Measurements from ENCODE around the gene PHF13. TPM values are rescaled to one million over a fixed set of nuclear protein-coding genes. Genes with fewer than 3 reads are reported as not detected.

PHF13 gene
- polyA plus RNA-seq, 3 donors from 2014 or later, result 1.2 to 5.7 (median 2.9) TPM

DNA sequence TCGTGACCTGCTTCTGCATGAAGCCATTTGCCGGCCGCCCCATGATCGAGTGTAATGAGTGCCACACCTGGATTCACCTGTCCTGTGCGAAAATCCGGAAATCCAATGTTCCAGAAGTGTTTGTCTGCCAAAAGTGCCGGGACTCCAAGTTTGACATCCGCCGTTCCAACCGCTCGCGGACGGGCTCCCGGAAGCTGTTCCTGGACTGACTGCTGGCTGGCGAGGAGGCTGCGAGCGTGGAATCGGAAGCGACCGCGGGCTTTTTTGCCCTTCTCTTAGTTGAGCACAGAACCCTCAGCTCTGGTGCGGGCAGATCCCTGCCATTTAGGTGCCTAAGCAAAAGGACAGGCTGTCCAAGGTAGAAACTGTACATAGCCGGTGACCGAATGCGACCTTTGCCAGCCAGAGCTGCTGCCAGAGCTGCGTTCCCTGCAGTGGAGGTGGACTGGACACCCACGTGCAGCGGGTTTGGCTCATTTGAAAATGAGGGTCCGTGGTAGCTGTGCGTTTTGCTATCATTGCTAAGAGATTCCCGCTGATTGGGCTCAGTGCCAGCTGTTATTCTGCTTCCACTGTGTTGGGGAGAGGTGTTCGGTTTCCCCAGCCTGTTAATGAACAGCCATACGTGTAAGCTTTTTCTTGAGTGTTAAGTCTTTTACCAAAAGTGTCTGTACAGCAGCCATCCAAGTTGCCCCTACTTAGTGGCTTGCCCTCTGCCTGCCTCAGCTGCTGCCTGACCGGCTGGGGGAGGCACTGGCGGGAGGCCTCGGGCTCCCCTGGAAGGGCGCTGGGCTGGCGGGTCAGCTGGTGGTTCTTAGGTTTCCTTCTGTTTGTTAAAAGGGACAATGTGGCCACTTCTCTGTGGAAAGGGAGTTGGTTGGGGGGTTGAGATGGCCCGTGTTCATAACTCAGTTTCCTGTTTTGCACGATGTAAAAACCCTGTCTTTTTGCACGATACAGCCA, 8.2 kb downstream of the PHF13 start:
- Mint-ChIP-seq H3K27ac (no peak overlapping the region), H3K9me3 (no peaks in the 10 kb centered on the region), H3K27me3 (ENCODE audit: low read depth in 3 of 3) (no peaks in the 10 kb centered on the region), H3K36me3 (peaks cover 0 to 8% (median 3%) of the 10 kb centered on the region in 3 donors), H3K4me1 (peaks cover 11 to 18% of the 10 kb centered on the region in 2 donors), H3K4me3 (no peak overlapping the region)
- no peak for DNase-seq

DNA sequence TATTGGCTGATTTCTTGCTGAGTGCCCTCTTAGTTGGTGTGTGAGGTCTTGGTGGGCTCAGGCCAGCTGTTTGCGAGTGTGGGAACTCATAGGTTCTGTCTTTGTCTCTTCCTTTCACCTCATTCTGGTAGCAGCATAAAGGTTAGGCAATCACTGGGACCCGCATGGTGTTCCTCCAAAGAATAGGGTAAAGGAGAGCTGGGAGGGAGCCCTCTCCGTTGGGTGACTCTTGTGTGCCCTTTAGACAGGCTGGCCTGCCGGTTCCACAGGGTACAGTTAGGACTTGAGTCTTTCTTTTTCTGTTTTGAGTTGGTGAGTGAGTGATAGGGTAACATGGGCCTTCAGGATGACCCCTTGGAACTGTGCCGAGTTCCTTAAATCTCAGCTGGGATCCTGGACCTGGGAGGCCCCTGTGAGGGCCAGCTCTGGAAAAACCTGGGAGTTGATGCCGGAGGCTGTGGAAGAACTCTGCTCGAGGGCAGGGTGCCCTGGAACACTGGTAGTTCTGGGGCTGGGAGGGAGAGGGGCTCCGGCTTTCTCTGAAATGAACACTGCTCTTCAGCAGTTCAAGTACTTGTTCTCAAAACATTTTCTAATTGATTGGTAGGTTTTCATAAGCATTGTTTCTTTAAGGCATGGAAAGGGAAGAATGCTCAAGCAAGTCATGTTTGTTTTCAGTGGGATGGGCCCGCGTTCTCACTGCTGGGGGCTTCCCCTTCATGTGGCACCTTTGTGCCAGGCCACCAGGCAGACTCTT, 9.0 kb downstream of the PHF13 start:
- peaks cover 0 to 8% (median 3%) of the 10 kb centered on the region in 3 donors for H3K36me3 Mint-ChIP-seq
- peak overlapping the region in 2 of 5 donors; percentile 22 to 38 for H3K4me3 Mint-ChIP-seq
- no peak for DNase-seq
- H3K9me3 Mint-ChIP-seq, result no peaks in the 10 kb centered on the region
- no peaks in the 10 kb centered on the region for H3K27me3 Mint-ChIP-seq (ENCODE audit: low read depth in 3 of 3)
- H3K4me1 Mint-ChIP-seq, result peaks cover 18 to 24% of the 10 kb centered on the region in 2 donors
- peak overlapping the region in 1 of 6 donors; percentile 49 for H3K27ac Mint-ChIP-seq

DNA sequence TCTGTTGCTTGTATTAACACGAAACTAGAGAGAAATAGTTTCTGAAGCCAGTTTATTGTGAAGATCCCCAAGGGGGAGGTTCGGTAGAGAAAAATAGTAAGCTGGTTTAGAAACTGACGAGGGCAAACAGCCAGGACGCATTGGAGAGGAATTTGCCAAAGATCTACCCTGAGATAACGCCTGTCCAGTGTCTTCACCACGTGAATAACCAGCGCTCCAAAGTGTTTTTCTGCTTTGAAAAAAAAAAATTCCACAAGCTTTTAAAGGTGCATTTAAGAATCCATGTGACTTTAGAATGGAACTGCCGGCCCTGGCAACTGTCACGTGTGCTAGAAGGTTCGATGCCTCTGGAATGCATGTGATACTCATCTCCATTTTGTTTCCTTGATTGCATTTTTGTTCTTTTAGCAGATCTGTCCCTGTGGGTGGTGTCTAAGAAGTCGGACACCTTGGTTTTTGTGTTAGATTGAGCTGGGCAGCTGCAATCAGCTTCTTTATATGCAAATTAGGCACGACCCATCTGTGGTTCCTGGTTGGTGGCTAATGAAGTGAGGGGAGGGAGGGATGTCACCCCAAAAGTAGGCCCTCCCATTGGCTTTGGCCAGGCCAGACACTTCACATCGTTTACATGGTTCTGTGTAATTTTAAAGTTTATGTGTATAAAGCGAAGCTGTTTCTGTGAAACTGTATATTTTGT, 9.9 kb downstream of the PHF13 start:
- Mint-ChIP-seq H3K4me3 (peak overlapping the region in 2 of 5 donors; percentile 3 to 6), H3K4me1 (peaks cover 23 to 29% of the 10 kb centered on the region in 2 donors), H3K36me3 (peaks cover 0 to 8% (median 3%) of the 10 kb centered on the region in 3 donors), H3K27ac (peak overlapping the region in 1 of 6 donors; percentile 39), H3K9me3 (no peaks in the 10 kb centered on the region), H3K27me3 (ENCODE audit: low read depth in 3 of 3) (no peaks in the 10 kb centered on the region)
- DNase-seq, result no peak

DNA sequence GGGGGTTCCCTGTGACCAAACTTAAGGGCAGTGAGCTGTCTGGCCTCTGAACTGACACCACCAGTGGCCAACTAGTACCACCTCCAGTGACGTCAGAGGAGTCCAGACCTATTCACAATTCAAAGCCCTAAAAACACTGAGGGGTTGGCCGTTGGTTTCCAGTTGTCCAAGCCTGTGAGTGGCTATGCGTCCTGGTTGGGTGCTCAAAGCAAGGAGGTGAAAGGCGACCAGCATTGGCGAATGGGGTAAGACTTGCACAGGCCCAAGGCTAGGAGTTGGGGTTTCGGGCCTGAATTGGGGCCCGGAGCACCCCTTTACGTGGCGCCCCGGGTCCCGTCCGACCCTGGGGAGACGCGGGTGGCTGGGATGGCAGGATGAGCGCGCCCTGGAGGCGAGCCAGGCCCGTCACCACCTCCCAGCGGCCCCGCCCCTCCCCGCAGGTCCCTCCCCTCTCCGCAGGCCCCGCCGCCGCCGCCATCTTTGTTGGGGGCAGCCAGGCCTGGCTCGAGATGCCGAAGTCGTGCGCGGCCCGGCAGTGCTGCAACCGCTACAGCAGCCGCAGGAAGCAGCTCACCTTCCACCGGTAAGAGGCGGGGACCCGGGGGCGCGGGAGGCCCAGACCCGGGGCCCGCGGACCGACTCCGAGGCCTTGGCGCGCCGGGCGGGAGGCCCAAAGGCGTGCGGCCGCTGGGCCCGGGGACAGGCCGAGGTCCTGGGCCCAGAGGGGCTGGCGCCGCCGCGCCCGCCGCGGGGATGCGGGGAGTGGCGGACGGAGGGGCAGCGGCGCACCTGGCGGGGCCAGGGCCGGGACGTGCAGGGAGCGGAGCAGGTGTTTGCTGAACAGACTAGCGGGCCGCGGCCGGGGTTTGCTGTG, 11.4 kb downstream of the PHF13 start, which contains the start of gene THAP3:
THAP3 (plus strand) TSS at position 159 of the 874 bp plus-strand sequence; CDS start at position 510, 351 bp downstream.
- DNase-seq, result peak; percentile 80 to 84 (median 83)
- H3K4me3 Mint-ChIP-seq, result peak within 1 kb of the TSS; percentile 87 to 93 (median 88)
- no peaks in the 10 kb centered on the region for H3K9me3 Mint-ChIP-seq
- H3K27me3 Mint-ChIP-seq (ENCODE audit: low read depth in 3 of 3), result peaks cover 0 to 2% (median 0%) of the 10 kb centered on the region in 3 donors
- H3K4me1 Mint-ChIP-seq, result peaks cover 23 to 31% of the 10 kb centered on the region in 2 donors
- H3K36me3 Mint-ChIP-seq, result peaks cover 0 to 5% (median 3%) of the 10 kb centered on the region in 3 donors
- H3K27ac Mint-ChIP-seq, result peak within 1 kb of the TSS; percentile 66 to 88 (median 82)

DNA sequence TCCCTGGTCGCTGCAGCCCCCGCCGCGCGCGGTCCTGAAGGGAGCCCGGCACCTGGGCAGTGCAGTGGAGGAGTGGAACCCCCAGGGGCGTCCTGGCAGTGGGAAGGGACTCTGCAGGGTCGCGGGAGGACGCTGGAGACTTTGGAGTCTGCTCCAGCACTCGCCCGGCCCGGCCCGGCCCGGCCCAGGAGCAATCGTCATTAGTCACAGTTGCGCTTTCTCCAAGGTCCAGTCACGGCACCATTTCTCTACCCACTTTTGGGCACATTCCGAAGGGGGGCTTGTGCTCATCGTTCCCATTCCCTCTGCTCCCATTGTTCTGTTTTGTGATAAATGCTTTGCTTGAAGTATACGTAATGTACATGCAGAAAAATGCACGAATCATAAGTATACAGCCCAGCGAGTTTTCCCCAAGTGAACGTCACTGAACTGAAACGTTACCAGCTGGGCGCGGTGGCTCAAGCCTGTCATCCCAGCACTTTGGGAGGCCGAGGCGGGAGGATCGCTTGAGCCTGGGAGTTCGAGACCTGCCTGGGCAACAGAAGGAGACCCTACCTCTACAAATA, 12.1 kb downstream of the PHF13 start:
- Mint-ChIP-seq H3K27me3 (ENCODE audit: low read depth in 3 of 3) (peaks cover 0 to 2% (median 0%) of the 10 kb centered on the region in 3 donors), H3K9me3 (no peaks in the 10 kb centered on the region), H3K4me3 (peak overlapping the region; percentile 87 to 93 (median 88)), H3K27ac (peak overlapping the region in 5 of 6 donors; percentile 60 to 88 (median 76)), H3K4me1 (peaks cover 23 to 31% of the 10 kb centered on the region in 2 donors), H3K36me3 (peaks cover 0 to 4% (median 3%) of the 10 kb centered on the region in 3 donors)
- DNase-seq, result no peak

DNA sequence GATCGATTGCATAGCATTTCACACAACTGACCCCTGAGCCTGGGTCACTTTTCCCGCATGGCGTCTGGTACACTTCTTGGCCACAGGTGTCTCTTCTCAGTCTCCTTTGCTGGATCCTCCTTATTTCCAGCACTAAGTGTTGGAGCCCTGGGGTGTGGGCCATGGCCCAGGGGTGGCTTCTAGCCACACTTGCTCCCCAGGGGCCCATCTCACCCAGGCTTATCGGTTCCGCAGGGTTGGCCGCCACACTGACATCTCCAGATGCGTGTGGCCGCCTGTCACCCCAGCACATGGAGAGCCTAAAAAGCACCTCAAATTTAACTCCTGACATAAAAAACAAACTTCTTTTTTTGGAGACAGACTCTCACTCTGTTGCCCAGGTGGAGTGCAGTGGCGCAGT, 13.5 kb downstream of the PHF13 start:
- peak overlapping the region in 1 of 6 donors; percentile 30 for H3K27ac Mint-ChIP-seq
- H3K4me1 Mint-ChIP-seq, result peaks cover 23 to 31% of the 10 kb centered on the region in 2 donors
- peak overlapping the region; percentile 30 to 93 (median 88) for H3K4me3 Mint-ChIP-seq
- DNase-seq, result no peak
- H3K36me3 Mint-ChIP-seq, result peaks cover 0 to 4% (median 3%) of the 10 kb centered on the region in 3 donors
- H3K9me3 Mint-ChIP-seq, result no peaks in the 10 kb centered on the region
- peaks cover 0 to 2% (median 0%) of the 10 kb centered on the region in 3 donors for H3K27me3 Mint-ChIP-seq (ENCODE audit: low read depth in 3 of 3)

DNA sequence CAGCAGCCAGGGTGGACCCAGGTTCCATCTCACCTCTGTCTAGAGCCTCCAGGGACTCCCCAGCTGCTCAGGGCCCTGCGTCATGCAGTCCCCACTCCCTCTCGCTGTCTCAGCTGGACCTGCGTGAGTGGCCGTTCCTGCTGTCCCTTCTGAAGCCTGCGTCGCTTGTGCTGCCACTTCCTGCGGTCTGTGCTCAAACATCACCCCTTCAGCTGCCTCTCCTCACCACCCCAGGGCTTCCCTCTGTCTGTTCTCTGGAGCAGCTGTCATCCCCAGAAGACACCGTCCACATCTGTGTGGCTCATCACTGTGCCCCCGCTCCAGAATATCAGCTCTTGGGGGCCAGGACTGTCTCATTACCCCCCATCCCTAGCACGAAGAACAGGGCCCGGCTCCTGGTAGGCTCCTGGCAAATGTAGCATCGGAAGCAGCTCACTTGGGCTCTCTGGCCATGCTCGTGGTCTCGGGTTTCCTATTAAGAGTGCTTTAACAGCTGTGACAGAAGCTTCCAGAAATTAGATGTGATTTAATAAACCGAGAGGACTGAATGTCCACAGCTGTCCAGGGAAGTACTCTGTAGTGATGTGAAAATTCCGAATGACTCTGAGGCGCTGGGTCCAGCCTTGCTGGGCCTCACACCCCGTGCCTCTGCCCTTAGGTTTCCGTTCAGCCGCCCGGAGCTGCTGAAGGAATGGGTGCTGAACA, 14.5 kb downstream of the PHF13 start:
- H3K27me3 Mint-ChIP-seq (ENCODE audit: low read depth in 3 of 3), result peaks cover 0 to 2% (median 0%) of the 10 kb centered on the region in 3 donors
- DNase-seq, result no peak
- peak overlapping the region; percentile 42 to 88 (median 54) for H3K4me3 Mint-ChIP-seq
- H3K4me1 Mint-ChIP-seq, result peaks cover 23 to 31% of the 10 kb centered on the region in 2 donors
- peaks cover 0 to 4% (median 3%) of the 10 kb centered on the region in 3 donors for H3K36me3 Mint-ChIP-seq
- H3K9me3 Mint-ChIP-seq, result no peaks in the 10 kb centered on the region
- H3K27ac Mint-ChIP-seq, result peak overlapping the region in 1 of 6 donors; percentile 69

DNA sequence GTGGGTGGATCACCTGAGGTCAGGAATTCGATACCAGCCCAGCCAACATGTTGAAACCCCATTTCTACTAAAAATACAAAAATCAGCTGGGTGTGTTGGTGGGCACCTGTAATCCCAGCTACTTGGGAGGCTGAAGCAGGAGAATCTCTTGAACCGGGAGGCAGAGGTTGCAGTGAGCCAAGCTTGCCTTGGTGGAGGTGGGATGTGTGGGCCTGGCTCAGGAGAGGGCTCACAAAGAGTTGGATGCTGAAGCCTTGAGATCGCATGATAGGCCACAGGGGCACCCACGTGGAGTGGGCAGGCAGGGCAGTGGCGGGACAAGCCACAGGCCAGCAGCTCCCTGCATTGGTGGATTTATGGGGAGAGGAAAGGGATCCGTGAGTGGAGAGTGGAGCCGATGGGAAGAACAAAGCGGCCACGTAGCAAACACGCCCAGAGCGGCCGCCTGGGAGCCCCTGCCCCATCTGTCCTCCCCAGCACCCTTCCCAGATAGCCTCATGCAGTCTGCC, 15.5 kb downstream of the PHF13 start:
- Mint-ChIP-seq H3K27ac (peak overlapping the region in 1 of 6 donors; percentile 56), H3K4me3 (no peak overlapping the region)

DNA sequence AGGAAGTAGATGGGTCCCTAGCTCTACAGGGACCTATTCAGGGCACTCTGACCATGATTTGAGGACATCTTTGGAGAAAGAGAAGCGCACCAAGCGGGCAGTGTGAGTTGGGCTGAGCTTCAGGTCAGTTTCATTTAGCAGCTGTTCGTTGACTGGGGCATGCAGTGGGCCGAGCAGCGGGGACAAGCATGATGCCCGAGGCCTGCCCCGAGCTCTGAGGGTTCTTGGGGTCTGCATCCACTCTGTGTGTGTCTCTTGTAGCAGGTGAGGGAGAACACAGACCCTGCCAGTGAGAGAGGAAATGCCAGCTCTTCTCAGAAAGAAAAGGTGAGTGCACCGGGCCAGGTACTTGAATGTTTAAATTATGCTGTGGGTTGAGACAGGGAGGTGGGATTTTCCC, 16.5 kb downstream of the PHF13 start:
- no peak for DNase-seq
- peaks cover 0 to 2% (median 0%) of the 10 kb centered on the region in 3 donors for H3K27me3 Mint-ChIP-seq (ENCODE audit: low read depth in 3 of 3)
- no peaks in the 10 kb centered on the region for H3K9me3 Mint-ChIP-seq
- peak overlapping the region in 1 of 6 donors; percentile 65 for H3K27ac Mint-ChIP-seq
- H3K36me3 Mint-ChIP-seq, result peaks cover 3 to 4% (median 3%) of the 10 kb centered on the region in 3 donors
- H3K4me3 Mint-ChIP-seq, result peak overlapping the region in 1 of 5 donors; percentile 33
- H3K4me1 Mint-ChIP-seq, result peaks cover 23 to 24% of the 10 kb centered on the region in 2 donors

More for the DNA sequence above, 15.5 kb downstream of the PHF13 start:
- no peak for DNase-seq
- Mint-ChIP-seq H3K36me3 (peaks cover 3 to 4% (median 3%) of the 10 kb centered on the region in 3 donors), H3K27me3 (ENCODE audit: low read depth in 3 of 3) (peaks cover 0 to 2% (median 0%) of the 10 kb centered on the region in 3 donors), H3K9me3 (no peaks in the 10 kb centered on the region), H3K4me1 (peaks cover 23 to 29% of the 10 kb centered on the region in 2 donors)

DNA sequence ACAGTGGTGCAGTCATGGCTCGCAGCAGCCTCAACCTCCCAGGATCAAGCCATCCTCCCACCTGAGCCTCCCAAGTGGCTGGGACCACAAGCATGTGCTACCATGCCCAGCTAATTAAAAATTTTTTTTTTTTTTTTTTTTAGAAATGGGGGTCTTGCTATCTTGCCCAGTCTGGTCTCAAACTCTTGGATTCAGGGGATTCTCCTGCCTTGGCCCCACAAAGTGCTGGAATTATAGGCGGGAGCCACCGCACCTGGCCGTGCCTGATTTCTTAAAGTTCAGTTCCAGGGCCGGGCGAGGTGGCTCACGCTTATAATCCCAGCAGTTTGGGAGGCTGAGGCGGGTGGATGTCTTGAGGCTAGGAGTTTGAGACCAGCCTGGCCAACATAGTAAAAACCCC, 17.5 kb downstream of the PHF13 start:
- Mint-ChIP-seq H3K27ac (no peak overlapping the region), H3K27me3 (ENCODE audit: low read depth in 3 of 3) (peaks cover 0 to 2% (median 0%) of the 10 kb centered on the region in 3 donors), H3K36me3 (peaks cover 3 to 4% (median 3%) of the 10 kb centered on the region in 3 donors), H3K4me3 (no peak overlapping the region), H3K9me3 (no peaks in the 10 kb centered on the region), H3K4me1 (peaks cover 18 to 20% of the 10 kb centered on the region in 2 donors)
- DNase-seq, result no peak
